NCI-H526 (cell line): ENCODE data around the gene PRICKLE3.

Experiments
- DNase-seq, 2 experiments: peaks; one replicate each; lab custom pipeline; 2025; lab: John Stamatoyannopoulos, UW

The PRICKLE3 gene, protein sequence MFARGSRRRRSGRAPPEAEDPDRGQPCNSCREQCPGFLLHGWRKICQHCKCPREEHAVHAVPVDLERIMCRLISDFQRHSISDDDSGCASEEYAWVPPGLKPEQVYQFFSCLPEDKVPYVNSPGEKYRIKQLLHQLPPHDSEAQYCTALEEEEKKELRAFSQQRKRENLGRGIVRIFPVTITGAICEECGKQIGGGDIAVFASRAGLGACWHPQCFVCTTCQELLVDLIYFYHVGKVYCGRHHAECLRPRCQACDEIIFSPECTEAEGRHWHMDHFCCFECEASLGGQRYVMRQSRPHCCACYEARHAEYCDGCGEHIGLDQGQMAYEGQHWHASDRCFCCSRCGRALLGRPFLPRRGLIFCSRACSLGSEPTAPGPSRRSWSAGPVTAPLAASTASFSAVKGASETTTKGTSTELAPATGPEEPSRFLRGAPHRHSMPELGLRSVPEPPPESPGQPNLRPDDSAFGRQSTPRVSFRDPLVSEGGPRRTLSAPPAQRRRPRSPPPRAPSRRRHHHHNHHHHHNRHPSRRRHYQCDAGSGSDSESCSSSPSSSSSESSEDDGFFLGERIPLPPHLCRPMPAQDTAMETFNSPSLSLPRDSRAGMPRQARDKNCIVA

DNA sequence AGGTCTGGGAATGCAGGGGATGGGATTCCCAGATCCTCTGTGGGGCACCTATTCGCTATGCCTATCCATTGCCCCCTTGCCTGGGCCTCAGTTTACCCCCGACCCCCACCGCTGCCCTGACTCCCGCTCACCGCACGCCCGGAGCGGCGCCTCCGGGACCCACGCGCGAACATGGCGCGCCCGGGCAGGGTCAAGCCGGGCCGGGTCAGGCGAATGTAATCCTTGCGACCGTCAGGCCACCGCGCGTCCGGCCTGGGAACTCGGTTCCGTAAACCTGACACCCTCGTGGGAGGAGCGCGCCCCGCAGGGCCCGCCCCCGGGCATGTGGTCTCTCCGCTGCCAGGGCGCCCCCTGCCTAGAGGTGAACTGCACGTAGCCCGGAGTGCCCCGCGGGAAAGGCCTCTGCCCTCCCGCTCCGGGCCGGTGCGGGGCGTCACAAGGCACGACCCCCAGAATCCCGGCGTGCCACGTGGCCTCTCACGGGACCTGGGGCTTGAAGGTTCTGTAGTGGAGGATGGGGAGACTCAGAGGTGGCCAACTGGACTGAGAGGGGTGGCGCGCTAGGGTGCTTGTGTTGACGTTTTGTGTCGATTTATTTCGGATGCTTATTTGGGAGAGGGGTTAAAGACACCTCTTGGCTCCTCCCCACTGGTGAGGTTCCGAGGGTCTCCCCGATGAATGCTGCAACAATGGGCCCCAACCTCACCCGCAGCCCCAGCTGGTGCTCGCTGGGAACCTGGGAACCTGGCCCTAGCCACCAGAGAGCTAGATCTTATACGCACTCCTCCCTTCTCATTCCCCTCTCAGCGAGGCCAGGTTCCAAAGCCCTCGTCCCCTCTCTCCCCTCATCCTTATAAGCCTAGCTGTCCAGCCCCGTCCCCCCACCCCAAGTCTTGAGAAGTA is at the start of gene PRICKLE3:
PRICKLE3 (minus strand) TSS at position 249 of the 903 bp plus-strand sequence; CDS start at position 173, 76 bp downstream.
- DNase-seq, result peak; percentile 44 to 84

DNA sequence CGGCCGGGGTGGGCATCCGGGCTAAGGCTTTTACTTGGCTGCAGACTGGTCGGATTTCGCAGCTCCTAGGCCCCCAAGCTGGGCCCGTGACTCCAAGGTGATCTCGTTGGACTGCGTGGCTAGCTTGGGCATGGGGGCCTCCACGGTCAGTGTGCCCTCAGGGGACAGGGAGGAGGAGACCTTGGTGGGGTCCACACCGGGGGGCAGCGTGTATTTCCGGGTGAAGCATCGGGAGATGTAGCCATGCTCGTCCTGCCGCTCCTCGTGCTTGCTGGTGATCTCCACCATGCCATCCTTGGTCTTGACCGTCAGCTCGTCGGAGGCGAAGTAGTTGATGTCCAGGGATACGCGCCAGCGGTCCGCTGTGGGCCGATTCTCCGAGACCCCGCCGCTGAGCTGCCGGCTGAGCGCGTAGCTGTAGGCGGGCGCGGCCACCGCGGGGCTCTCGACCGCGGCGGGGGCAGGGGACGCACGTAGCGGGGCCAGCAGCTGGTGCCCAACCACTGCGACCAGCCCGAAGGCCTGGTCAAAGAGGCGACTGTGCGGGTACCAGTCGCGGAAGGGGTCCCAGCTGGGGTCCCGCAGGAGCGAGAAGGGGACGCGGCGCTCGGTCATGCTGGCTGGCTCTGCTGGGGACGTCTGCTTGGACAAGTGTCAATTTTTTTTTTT is 47.8 kb upstream of the PRICKLE3 start:
- DNase-seq, result no peak

DNA sequence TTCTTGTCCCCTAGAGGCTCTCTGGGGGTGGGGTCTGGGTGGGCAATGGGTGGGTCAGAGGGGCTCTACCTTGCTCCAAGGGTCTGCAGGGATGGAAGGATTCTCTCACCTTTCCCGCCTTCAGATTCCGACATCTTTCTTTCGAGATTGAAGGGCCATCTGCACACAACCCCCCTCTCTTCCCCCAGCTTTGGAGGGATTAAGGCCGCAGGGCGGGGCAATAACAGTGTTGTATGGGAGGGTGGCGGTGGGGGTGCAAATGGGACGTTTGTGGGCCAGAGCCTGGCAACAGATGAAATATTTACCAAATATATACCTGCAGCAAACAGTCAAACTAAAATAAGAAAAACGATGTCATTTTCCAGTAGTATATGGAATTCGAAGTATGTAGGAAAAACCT is 47.0 kb upstream of the PRICKLE3 start, which contains the start of gene CACNA1F:
CACNA1F (minus strand) TSS at position 165 of the 400 bp plus-strand sequence; CDS start at position 134, 31 bp downstream.
- DNase-seq, result no peak

DNA sequence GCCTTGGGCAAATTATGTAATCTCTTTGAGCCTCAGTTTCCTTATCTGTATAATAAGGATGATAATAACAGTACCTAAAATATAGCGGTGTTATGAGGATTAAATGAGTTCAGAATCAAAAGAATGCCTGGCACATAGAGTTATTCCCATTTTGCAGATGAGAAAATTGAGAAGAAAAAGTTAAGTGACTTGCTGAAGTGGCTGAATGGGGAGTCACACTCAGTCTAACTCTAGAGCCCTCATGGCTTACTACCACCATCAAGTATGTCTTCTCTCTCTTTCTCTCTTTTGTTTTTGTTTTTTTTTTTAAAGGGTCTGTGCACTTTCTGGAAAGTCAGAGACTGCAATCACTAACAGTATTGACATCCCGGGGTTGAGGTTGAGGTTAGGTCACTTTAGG is 46.4 kb upstream of the PRICKLE3 start:
- no peak for DNase-seq

DNA sequence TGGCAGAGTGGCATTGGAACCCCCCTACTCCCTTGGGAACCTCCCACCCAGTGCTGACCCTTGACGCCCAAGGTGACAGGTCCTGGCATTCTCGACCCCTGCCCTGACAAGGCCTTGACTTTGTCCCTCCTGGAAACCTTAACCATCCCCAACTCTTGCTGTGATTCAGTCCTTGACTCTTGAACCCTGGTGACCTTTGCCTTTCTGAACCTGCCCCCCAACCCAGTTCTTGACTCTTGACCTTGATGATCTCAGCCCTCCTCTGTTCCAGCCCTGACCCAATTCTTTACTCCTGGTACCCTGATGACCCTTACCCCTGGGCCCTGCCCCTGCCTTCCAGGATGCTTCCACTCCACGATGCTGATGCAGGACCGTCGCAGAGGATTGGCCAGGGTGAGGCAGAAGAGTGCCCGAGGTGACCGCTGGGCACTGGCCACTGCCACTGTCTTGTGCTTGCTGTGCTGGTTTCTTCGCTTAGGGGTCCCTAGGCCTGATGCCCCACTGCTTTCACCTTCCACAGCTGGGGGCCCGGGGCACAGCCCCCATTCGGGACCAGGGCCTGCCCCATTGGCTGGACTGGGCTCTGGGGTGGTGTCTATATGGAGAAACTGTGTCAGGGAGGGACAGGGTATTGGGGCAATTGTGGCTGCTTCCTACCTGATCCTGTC is 45.3 kb upstream of the PRICKLE3 start:
- no peak for DNase-seq

DNA sequence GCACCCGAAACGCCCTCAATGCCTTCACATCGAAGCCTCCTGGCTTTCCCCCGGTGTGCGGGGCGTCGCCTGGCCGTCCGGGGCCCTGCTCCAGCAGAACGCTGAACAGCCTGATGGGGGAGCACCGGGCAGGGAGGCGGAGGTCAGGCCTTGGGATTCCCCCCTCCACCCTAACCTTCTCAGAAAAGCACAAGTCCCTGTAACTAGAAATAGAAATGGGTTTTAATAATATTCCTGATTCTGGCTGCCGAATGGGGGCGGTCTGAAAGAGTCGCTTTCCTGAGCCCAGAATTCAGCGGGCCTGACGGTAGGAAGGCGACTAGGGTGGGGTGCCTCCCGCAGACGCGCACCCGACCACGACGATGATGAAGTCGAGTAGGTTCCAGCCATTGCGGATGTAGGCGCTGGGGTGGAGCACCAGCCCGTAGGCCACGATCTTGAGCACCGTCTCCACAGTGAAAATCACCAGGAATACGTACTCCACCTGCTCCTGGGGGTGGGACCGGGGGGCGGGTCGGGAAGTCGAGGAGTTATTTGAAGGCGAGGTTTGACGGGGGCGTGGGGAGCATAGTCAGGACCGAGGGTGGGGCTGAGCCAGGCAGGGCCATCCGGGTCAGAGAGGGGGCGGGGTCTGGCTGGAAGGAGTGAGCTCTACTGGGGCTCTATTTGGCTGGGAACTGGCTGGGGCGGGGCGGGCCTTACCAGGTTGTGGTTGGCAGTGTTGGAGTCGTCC is 44.5 kb upstream of the PRICKLE3 start:
- DNase-seq, result peak in 1 of 2 experiments; percentile 57

DNA sequence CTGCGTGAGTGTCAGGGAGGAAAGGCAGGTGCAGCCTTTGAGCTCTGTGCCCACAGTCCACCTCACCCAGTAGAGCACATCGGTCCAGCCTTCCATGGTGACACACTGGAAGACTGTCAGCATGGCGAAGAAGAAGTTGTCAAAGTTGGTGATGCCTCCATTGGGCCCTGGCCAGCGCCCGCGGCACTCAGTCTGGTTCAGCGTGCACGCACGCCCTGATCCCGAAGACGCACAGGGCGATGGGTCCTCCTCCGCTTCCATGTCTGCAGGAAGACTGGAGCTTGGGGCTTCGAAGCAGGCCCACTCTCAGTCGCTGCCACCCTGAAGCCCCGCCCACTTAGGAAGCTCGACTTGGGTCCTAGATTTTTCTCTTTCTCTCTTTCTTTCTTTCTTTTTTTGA is 42.0 kb upstream of the PRICKLE3 start:
- no peak for DNase-seq

DNA sequence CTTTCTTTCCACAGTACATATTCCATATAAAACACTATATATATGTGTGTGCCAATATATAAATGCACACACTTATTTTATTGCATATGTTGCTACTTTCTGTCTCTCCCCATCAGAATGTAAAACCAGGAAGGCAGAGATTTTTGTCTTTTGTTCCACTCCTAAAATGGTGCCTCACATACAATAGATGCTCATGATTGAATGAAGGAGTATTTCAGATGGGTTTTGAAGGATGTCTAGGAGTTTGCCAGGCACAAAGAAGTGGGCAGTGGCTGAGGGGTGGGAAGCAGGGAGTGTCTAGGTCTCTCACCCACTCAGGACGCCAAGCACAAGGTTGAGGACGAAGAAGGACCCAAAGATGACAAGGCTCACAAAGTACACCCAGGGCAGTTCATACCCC is 41.6 kb upstream of the PRICKLE3 start:
- DNase-seq, result no peak

DNA sequence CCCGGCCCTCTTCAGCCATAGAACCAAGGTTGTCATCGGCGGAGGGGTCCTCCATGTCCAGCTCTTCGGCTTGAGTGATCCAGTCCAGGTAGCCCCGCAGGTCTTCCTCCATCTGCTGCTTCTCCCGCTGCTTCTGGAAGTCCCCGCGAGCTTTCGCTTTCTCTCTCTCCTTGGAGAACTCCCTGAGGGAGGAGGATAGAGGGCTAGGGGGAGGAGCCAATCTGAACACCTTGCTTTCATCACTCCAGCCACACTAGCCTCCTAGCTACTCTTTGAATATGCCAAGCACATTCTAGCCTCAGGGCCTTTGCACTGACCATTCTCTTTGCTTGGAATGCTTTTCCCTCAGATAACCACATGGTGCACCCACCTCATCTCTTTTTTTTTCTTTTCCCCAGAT is 40.8 kb upstream of the PRICKLE3 start:
- no peak for DNase-seq

DNA sequence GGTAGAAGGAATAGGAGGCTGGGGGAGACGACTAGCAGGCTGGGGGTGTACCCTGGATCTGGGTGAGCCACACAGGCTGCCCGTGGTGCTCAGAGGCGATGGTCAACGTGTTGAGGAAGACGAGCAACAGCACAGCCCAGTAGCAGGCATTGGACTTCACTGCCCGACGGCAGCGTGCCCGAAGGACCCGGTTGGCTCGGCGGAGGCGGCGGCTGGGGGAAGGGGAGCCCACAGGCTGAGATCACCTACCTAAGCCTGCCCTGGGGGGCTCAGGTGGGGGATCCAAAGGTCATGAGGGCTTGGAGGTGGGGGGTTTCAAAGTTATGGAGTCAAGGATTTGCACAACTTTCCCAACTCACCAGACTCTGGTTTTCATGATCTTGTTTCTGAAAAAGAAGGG is 39.7 kb upstream of the PRICKLE3 start:
- DNase-seq, result no peak

DNA sequence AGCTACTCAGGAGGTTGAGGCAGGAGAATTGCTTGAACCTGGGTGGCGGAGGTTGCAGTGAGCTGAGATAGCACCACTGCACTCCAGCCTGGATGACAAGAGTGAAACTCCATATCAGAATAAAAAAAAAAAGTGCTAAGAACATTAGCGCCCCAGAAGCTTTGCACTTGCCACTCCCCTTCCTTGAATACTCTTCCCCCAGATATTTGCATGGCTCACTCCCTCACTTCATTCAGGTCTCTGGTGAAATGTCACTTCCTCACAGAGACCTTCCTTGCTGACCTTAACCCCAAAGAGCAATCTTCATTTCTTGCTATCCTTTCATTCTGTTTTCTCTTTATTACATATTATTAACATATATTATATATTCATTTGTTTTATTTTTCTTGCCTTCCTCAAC is 35.7 kb upstream of the PRICKLE3 start:
- no peak for DNase-seq

DNA sequence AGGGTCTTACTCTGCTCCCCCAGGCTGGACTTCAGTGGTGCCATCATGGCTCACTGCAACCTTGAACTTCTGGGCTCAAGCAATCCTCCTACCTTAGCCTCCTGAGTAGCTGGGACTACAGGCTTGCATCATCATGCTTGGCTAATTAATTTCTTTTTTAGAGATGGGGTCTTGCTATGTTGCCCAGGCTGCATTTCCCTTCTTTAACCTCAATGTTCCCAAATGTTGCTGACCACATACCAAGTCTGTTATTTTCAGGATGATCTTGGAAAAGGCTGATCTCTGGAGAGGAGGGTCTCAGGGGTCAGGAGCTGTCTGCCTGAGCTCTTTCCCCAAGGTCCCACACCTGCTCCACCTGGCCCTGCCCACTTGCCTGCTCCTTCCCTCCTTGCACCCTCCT is 33.9 kb upstream of the PRICKLE3 start:
- DNase-seq, result no peak

DNA sequence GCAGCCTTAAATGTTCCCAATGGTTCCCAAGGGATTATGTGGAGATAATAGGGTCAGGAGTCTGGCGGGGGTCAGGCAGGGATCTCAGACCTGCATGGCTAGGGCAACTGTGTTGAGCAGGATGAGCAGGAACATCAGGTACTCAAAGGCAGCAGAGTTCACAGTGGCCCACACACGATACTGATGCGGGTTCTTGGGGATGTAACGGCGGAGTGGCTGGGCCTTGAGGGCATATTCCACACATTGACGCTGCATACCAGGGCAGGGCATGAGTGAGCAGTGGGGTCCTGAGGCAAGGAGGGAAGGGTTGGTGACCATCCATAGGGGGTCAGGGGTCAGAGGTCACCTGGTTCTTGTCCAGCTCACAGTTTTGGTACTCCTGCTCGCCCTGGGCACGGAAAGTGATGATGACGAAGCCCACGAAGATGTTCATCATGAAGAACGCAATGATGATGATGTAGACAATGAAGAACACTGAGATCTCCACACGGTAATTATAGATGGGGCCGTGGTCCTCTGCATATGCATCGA is 28.9 kb upstream of the PRICKLE3 start:
- no peak for DNase-seq

DNA sequence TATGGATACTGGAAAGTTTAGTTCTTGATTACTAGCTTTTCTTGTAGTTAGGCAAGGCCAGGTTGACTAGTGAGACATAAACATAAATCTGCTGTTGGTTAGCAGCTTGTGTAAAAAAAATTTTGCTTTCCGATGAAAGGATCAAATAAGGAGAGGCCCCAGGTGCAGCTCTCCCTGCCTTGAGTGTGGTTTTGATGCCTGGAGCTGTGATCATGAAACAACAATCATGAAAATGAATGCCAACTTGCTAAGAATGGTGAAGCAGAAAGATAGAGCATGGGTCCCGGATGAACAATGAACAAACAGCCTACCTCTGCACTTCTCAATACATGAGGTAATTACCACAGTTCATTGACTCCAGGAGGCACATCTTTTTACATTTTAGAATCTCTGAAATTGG is 28.2 kb upstream of the PRICKLE3 start:
- DNase-seq, result no peak

DNA sequence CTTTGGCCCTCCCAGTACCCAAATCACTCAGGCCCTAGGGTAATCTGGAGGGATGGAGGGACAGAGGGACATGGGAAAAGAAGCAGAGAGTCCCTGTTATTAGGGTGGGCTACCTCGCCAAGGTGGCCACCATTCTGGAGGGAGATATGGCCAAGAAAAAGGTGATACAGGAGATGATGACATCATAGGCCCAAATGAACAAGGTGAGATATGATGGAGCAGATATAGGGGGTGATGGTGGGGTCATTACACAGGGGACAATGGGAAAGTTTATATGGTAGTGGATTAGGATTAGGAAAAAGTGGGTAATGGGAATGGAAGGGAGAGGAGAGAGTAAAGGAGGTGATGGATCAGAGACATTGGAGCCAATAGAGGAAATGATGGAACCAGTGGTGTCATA is 26.7 kb upstream of the PRICKLE3 start:
- no peak for DNase-seq

DNA sequence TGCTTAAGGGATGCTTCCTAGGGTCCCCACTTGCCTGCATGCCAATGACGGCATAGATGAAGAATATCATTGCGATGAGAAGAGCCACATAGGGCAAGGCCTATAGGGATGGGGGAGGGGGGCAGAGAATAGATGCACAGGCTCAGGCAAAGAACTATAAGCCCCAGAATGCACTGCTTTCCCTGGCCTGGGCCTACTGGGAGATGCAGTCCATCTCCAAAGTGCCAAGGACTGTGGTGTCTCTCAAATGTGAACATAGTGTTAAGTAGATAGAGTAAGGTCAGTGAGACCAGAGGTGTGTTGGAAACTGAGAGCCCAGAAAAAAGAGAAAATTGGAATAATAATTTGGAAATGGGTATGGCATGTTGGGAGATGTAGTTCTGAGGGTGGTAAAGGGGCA is 26.0 kb upstream of the PRICKLE3 start:
- no peak for DNase-seq

DNA sequence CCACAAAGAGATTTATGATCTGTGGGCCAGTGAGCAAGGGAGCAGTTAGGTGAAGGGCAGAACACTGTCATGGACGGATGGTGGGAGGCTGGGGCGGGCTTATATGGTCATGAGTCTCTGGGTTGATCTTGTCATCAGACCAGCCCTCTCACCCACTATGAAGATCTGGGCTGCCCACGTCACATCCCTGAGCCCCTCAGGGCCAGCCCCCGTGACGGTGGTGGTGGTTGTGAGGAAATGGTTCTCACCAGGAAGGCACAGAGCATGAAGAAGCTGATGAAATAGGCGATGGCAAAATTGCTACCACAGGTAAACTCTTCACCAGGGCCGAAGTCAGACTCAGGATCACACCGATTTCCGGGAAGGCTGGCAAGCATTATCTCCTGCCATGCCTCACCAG is 24.9 kb upstream of the PRICKLE3 start:
- no peak for DNase-seq

DNA sequence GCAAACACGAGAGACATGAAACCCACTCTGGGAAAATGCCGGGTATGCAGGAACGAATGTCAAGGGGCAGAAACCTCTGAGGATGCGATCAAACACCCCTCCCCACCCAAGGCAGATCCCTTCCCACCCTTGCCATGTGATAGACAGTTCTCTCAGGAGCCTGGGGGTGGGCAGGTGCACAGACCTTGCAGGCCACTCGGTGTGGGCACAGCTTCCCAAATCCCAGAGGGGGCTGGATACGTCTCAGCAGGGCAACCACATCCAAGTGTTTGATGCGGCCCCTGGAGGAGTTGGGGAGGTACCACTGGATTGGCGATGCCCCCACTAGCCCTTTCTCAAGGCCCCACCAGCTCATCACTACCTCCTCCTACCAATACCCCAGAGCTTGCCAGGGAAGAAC is 24.2 kb upstream of the PRICKLE3 start:
- no peak for DNase-seq

DNA sequence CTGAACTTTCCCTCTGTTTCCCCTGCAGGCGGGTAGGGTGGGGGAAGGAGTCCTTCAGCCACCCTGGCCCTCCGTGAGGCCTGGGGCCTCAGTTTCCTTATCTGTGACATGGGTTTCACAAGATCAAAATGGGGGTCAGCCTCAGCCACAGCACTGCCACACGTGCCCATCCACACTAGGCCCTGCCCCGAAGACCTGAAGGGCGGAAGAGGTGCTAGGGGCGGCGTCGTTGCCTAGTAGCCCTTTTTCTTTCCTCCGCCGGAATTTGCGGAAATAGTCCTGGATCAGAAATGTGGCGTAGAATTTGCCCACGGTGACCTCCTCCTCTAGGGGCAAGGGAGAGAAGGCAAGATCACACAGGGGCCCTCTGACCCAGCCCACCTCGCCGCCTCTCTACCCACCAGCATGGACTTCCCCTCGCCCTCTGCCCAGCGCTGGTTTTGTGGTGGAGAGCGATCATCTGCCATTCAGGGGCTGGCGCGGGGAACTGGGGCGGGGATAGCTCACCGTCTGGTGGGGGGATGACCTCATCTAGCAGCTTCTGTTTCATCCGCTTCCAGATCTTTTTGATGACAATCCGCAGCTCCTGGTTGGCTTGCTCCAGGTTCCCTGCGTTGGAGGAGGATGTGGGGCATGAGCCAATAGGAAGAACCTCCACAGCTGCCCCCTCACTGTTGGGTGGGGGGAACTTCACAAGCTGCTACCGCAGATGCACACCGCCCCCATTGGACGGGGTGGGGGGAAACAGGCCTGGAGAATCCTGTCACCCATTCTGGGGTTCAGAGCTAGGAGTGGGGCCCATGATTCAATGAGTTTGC is 23.5 kb upstream of the PRICKLE3 start:
- no peak for DNase-seq

DNA sequence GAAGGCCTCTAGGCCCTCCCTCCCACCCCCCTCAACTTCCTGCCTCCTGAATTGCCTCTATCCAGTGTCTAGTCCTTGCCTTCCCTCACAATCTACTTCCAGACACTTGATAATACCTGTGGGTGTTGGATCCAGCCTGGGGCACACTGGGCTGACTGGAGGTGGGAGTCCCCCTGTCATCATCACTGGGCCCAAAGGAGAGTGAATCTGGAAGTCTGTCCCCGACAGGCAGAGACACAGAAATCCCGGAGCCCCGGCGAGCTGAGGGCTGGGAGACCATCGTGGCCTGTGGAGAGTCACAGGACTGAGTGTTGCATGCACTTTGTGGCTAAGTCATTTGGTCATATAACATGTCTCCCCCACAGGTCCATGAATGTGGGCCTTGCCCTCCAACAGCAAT is 22.2 kb upstream of the PRICKLE3 start:
- no peak for DNase-seq
